ENCODE data around the gene RPP30.
A peak's percentile ranks its signal among the peaks of the same experiment; 100 is the strongest.
"Not testable (repeated sequence)": the region's sequence is repeated elsewhere in the genome, so short reads cannot be mapped to it uniquely, and the experiment has no call there.

RPP30 gene

GRCh38 chr10:90872648-90873020, 860 bp downstream of the RPP30 start:
- peak; percentile 63 to 64 for ATAC-seq

GRCh38 chr10:90879062-90879461, 7.3 kb downstream of the RPP30 start:
- no peak for ATAC-seq

- peak in 1 of 2 donors; percentile 21 for ATAC-seq
Observed at GRCh38 chr10:90880059-90880719, 8.4 kb downstream of the RPP30 start.

DNA sequence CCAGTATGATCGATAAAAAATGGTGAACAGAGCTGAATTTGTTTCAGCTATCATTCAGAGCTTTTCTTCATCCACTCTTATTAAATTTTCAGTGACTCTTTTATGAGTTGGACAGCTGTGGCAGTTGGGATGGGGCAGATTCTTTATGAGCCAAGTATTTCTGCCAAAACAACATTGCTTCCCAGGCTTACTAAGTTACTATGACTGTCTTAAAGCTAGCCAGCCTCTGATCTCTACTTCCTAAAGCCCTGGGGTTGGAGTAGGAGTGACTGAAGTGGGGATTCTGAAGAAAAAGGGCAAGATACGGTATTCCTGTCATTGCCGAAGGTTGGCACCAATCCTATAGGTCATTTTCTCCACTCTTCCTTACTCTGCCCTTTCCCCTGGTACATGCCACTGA, 12.7 kb downstream of the RPP30 start:
- no peak for ATAC-seq

DNA sequence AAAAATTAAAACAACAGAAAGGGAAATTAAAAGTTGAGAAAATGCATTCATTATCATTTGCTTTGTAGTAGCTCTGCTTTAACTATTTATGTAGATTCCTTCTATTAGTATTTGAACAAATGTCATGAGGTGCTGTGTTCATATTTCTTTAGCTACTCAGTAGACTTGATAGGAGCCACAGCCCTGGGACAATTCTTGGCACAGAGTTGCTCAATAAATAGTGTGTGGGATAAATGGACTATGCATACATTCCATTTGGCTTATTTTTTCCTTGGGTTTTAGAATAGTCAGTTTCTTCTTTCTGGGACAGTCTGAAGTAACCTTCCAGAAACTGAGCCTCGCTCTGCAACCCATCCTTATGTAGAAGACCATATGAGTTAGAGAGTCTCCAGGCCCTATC, 13.4 kb downstream of the RPP30 start:
- ATAC-seq: no peak

- ATAC-seq: no peak
Observed at GRCh38 chr10:90887555-90887954, 15.8 kb downstream of the RPP30 start.

DNA sequence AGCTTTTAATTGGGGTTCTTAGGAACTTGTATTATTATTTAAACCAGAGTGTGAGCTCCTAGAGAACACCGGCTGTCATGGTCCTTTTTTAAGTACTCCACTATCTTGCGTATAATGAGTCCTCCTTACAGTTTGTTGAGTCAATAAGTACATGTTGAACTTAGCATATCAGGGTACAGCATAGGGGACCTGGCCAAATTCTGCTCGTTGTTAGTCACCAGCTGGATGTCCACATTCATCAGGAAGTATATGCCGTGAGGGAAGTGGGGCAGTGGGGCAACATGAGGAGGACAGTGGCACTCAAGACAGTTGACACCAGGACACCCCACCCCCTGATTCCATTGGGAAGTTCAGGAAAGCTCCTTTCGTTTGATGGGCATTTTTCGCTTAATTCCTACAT, 16.6 kb downstream of the RPP30 start:
- ATAC-seq: no peak

GRCh38 chr10:90889636-90890035, 17.9 kb downstream of the RPP30 start:
- no peak for ATAC-seq

DNA sequence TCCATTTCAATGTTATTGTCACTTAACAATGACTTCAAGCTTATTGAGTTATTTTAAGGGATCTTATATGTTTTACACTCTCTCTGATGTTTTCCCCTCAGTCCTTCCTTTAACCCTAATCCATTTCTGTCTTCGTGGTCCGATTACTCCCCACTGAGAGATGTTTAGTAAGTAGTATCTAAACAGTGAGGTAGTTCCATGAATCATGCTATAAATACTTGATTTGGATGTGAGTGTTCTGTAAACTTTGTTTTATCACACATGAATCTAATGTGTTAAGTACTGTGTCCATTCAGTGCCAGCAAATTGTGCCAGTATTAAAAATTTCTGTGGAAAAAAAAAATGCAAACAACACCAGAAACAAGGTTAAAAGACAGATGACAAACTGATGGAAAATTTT, 18.6 kb downstream of the RPP30 start:
- no peak for ATAC-seq

DNA sequence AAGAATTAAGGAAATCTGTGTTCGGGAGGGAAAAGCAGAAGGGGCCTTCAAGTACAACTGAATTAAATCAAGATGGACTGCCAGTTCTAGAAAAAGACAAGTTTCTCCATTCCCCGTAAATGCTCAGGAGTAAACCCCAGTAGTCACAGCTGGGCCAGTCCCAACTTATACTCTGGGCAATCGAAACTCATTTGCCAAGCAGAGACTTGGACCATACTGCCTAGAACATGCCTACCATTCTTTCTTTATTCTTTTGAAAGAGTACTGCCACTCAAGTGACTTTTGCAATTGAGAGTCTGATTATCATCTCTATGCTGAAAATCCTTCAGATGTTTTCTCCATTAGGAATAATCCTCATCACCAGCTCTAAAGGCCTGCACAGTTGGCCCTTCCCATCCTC, 21.4 kb downstream of the RPP30 start:
- no peak for ATAC-seq

DNA sequence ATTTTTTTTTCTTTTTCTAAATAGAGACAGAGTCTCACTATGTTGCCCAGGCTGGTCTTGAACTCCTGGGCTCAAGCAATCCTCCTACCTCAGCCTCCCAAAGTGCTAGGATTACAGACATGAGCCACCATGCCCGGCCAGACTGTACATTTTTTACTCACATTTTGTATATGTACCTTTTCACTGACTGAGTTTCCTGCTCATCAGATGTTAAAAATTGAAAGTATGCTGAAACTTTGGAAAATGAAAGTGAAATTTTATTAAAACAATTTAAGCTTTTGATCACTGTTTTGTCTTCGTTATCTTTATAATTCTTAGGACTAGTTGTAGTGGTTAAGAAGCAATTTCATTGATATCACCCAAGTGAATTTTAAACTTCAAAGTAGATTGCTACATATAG, 25.1 kb downstream of the RPP30 start:
- not testable (repeated sequence) for ATAC-seq

- no peak for ATAC-seq
Observed at GRCh38 chr10:90905925-90906324, 34.2 kb downstream of the RPP30 start.

DNA sequence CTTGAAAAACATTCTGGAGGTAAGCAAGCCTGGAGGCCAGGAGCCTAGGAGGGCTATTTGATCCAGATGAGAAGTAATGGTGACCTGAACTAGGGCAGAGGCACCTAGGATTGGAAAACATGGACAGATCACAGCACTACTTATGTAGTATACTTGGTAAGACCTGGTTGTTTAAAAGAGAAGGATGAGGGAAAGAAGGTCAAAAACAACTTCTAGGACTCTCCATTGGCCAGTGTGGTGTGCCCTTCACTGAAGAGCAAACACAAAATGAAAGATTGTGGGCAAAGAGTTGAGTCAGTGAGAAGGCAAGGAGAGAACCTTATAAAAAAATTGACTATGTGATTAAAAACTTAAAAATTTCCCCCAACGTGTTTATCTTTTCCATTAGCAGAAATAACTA, 34.8 kb downstream of the RPP30 start:
- ATAC-seq: no peak

DNA sequence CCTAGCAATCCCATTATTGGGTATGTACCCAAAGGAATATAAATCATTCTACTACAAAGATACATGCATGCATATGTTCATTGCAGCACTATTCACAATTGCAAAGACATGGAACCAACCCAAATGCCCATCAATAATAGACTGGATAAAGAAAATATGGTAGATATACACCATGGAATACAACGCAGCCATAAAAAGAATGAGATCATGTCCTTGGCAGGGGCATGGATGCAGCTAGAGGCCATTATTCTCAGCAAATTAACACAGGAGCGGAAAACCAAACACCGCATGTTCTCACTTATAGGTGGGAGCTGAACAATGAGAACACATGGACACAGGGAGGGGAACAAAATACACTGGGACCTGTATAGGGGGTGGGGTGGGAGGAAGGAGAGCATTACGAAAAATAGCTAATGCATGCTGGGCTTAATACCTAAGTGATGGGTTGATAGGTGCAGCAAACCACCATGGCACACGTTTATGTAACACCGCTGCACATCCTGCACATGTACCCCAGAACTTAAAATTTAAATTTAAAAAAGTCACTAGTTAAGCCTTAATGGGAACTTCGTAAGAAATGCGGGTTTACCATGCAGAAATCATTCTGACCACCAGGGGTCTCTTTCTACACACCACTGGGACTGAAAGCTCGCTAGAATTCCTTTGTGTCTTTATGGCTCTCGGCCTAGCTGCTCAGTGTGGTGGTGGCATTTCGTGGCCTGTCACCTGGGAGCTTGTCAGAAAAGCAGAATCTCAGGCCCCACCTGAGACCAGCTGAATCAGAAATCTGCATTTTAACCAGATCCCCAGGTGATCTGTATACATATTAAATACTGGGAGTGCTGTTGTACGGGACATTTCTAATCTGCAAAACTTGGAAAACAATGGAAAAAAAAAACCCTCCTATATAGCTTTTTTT, 39.6 kb downstream of the RPP30 start:
- peak; percentile 44 to 68 for ATAC-seq

- ATAC-seq: no peak
Observed at GRCh38 chr10:90912174-90912573, 40.4 kb downstream of the RPP30 start.

DNA sequence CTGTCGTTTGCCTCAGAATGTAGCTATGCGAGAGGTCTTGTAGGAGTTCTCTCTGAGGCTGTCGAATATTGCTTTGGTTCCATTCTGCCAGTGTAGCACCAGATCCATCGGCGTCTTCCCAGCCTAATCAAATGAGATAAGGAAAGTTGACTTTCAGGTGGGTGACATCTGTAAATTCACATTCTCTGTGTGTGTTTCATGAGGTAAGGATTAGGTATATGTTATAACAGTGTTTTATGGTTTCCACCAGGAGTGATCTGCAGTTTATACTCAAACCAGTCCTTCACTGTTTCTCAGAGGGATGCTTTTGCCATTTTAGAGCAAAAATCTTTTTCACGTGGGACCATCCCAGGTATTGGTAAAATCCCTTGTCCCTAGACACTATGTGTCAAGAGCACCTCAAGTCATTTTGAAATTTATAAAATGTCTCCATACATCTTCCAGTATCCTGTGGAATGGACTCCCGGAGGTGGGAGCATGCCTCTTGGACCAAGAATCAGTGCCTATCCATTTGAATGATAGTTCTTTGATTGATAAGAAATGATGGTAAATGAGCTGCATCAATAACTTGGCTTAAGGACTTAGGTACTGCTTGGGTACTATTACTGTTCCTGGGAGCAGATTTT, 41.2 kb downstream of the RPP30 start:
- no peak for ATAC-seq

- ATAC-seq: no peak
Observed at GRCh38 chr10:90913774-90914420, 42.1 kb downstream of the RPP30 start.

DNA sequence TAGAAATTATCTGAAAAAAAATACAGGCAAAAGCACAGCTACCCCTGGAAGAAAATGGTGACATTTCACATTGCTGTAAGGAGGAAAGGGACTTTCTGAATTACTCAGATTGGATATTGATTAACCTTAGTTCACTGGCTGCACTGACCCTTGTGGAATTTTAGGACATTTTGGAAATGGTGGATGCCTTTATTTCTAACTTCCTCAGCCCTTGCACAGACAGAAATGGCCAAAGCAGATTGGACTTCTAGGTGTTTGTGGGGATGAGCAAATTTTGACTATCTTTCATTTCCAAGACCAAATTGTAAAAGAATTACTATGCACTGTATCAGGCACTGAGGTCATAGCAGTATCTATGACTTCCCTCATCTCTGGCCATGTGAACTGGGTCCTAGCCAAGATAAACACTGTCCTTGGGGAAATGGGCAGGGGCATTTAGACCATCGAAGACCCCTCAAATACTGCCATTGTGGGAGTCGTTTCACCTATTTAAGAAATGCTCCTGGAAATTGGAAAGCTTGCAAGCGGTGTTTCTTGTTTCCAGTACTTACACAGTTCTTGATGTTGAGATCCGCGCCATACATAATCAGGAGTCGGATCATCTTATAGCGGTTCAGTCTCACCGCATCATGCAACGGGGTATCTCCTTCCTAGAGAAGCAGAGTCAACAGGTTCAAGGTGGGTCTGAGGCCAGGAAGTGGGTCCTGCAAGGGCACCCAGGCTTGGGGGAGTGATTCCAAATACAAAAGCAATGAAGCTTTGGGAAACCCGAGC, 43.4 kb downstream of the RPP30 start:
- no peak for ATAC-seq

- no peak for ATAC-seq
Observed at GRCh38 chr10:90915766-90916075, 43.9 kb downstream of the RPP30 start.

GRCh38 chr10:90916392-90917237, 44.8 kb downstream of the RPP30 start:
- no peak for ATAC-seq

DNA sequence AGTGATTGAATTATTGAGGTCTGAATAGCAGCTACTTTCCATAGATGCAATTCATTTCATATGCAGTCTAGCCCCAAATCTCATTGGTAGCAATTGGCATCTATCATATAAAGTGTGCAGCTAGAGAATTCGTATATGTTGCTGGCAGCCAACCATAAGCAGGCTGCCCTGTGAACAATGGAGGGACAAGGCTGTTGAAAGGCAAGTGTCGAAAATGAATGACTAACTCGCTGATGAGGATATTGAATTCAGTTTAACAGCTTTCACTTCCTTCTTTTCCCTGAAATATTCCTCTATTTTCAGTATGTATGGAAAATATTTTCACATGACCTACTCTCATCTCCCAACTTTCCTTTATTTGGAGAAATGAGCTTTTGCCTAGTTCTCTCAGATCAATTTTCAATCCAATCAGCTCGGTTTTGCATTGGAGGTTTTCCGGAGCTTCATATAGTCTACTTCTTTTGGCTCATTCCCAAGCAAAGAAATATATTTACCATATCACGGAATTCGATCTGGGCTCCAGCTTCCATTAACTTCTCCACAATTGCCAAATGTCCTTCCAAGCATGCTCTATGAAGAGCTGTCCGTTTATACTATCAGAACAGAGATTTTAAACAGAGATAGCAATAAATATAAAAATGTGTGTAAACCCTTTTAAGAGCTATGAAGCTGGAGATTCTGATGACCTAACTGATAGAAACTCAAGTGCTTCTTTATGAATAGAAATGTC, 45.6 kb downstream of the RPP30 start:
- no peak for ATAC-seq
